Right kidney (tissue), 1 donor: ENCODE results near the gene CRYBA4.
A peak's percentile ranks its signal among the peaks of the same experiment; 100 is the strongest.

Experiments used
- DNase-seq: peaks from one replicate; pipeline ENCODE4 v3.0.0-alpha.2; 2016

The CRYBA4 gene

DNA sequence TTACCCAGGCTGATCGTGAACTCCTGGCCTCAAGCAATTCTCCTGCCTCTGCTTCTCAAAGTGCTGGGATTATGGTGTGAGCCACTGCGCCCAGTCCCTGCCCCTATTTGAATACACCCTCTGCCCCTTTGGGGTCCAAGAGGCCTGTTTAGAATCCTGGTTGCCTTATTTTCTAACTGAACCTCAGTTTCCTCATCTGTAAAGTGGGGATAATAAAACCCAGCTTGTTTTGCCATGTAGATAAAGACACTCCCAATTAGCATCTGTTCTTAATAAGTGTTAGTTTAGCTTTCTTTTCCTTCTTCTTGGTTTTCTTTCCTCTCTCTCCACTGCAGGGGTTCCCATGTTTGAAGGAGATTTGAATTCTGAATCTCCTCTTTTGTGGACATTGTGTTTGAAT lies 40.4 kb downstream of the CRYBA4 start:
- no peak for DNase-seq

- DNase-seq = no peak
Measured at GRCh38 chr22:26663374-26663923, 41.7 kb downstream of the CRYBA4 start.

DNA sequence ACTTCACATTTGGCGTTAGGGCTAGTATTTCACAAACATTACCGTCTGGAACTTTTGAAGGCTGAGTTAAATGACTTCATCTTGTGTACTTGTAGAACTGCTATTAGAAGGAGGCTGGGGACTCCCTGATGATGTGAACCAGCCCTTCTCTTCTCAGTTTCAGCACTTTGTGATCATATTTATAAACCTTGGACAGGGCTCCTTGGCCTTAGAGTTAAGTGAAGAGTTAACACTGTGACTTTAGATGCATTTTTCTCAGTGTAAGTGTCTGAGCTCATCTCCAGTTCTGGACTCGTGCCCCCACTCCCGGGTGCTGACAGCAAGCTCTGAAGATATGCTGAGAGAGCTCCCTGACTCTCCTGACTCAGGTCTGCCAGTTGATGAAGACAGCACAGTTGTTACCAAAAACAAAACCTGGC lies 44.1 kb downstream of the CRYBA4 start:
- DNase-seq = no peak

DNA sequence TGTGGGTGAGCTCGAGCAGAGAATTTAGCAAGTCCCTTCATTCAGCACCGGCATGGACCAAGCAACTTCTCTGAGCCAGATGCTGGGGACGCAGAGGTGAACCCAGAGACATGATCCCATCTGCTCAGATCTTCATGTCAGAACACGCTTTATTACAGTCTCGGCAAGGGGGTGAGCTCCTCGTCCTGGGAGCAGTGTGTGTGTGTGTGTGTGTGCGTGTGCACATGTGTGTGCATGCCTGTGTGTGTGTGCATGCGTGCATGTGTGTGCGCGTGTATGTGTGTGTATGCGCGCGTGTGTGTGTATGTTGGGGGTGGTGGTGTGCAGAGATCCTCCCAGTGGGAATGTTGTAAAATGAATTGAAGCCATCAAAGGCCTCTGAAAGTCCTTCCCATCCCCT lies 45.4 kb downstream of the CRYBA4 start:
- DNase-seq = no peak

- DNase-seq = no peak
Measured at GRCh38 chr22:26669060-26669481, 47.3 kb downstream of the CRYBA4 start.

DNA sequence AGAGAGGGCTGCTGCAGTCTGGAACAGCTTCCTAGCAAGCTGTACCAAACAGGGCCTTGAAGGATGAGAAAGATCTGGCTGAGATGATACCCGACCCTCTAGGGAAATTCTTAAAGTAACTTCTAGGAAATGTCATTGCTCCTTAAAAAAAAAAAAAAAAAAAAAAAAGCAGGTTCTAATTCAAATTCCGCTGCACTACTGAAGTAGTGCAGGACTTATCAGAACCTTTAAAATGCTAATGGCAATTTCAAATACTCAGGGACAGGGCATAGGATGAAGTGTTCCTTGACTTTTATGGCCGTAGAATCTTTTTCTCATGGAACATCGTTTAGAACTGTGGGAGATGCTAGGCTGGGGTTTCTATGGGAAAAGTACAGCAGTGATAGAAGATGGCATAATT lies 48.7 kb downstream of the CRYBA4 start:
- no peak for DNase-seq

GRCh38 chr22:26671317-26672059 lies 49.7 kb downstream of the CRYBA4 start:
- no peak for DNase-seq

DNA sequence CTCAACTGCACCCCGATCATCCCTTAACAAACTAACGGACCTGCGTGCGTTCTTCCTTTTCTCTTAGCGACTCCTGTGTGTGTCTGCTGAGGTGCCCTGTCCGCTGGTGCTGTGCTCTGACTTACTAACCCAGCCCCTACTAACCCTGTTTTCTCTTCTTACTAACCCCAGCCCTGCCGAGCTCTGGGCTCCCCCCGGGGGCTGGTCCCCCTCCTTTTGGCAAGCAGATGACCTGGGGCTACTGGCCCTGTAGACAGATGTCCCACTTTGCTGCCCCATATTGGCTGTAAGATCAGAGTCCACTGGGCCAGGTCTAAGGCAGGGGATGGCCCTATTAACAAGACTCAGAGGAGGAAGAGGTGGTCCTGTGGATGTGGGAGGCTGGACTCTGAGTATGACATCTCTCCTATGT lies 50.3 kb downstream of the CRYBA4 start:
- DNase-seq = no peak

DNA sequence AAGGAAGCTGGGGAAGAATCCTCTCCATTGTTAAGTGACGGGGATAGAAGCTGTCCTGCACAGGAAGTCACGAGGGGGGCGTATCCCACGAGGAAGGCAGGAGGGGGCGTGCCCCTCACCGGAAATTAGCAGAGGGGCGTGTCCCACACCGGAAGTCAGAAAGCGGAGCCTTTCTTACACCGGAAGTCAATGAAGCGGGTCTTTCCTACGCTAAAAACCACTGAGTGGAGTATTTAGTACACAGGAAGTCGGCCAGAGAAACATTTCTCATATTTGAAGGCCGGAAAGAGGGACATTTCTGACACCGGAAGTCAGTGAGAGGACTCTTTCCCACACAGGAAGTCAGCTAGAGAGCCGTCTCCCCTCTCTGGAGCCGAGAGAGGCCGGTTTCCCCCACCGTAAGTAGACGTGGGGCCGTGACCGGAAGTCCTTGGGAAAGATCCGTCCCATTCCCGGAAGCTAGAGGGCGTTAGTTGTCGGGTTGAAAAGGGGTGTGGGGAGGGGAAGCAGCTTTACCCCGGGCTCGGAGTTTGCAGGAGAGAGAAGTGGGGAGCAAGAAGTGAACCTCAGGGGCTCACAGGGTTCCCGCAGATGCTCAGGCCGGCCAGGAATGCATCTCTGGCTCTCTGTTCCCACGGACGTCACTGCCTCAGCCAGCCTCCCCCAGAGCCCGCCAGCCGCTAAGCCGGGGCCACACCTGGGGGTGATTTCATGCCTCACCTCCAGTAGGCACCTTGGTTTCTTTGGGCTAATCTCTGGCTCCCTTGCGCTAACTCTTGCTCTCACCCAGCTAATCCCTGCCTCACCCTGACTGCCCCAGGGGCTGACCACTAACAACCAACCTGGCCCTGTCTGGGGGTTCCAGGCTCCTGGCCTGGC lies 51.1 kb downstream of the CRYBA4 start:
- DNase-seq = peak; percentile 92

DNA sequence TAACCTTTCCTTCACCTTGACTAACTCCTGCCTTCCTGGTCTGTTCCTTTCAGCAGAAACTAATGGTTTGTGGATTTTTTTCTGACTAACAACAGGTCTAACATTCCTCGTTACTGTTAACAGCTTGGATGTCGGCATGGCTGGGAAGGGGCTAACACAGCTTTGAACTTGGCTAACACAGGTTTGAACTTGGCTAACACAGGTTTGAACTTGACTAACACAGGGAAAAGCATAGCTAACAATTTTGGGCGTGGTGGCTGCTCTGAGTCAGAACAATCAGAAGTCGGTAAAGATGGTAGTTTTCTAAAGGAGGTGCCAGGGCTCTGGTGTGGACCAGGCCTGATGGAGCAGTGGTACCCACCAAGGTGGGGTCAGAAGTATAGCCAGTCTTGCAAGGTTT lies 51.7 kb downstream of the CRYBA4 start:
- DNase-seq = no peak

- no peak for DNase-seq
Measured at GRCh38 chr22:26674211-26675190, 52.7 kb downstream of the CRYBA4 start.

DNA sequence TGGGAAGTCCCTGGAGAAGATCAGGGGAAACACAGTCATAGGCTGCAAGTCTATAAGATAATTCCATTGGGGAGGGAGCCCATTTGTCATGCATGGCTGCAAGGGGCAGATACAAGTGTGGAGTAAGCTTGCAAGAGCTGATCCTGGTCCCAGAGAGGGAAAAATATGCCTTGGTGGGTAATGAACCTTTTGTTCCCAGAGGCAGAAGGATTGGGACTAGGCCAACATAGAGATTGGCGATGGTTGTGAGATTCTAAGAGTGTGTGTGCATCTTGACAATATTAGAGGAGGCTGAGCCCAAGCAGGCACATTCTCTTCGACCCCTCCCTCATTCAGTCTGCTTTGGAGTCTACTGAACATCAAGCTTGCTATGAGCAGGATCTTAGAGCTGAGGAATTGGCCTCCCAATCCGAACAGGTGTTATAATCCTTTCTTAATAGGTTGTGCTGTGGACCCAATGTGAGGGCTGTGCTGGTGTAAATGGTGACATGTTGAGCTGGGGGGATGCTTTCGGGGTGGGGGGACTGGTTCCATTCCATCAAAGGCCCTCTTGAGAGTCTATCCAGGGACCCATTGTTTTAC lies 54.0 kb downstream of the CRYBA4 start:
- DNase-seq = no peak

GRCh38 chr22:26677217-26677616 lies 55.5 kb downstream of the CRYBA4 start:
- no peak for DNase-seq

DNA sequence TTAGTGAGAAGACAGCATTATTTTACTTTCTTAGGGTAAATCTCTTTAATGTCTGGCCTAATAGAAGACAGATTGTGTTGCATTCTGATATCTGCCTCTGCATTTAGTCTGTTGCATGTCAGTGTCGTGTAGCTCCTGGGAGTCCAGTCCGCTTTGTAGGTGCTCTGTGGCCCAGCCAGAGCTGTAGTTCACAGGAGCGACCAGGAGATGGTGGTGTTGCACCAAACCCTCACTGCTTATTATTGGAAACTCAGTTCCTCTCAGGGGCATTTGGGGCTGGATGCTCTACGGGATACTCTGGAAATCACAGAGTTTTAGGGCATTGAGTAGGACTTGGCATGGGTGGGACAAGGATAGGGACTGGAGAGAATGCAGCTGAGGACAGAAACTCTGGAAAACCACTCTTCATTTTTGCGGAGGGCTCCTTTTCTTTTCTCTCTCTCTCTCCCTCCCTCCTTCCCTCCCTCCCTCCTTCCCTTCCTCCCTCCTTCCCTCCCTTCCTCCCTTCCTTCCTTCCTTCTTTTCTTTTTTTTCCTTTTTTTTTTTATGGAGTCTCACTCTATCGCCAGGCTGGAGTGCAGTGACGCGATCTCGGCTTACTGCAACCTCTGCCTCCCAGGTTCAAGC lies 57.4 kb downstream of the CRYBA4 start:
- peak; percentile 48 for DNase-seq
